Activated B cell treated with CpG ODN at 0.5 μM for 24 hours (primary cell): Measurements from ENCODE around the gene TRAPPC2. TPM values are rescaled to one million over a fixed set of nuclear protein-coding genes. Genes with fewer than 3 reads are reported as not detected.
A peak's percentile ranks its signal among the peaks of the same experiment; 100 is the strongest.

Experiments used
- ATAC-seq: fragments of 200-7000 bp; cut with Tn5 transposase; one replicate; pipeline ENCODE4 v1.10.0; 2021; ENCODE audit warnings: low read depth, mild to moderate bottlenecking, moderate library complexity
- CTCF ChIA-PET: fragments of 350-600 bp; sonication (Branson Sonifier 250); formaldehyde crosslinking; loops from one replicate; lab custom pipeline; 2021; ENCODE audit warnings: antibody characterized with exemption; lab: Charles Lee
- POLR2A ChIA-PET: fragments of 350-600 bp; sonication (Branson Sonifier 250); formaldehyde crosslinking; loops from one replicate; lab custom pipeline; 2021; ENCODE audit warnings: antibody characterized with exemption; lab: Charles Lee
- DNase-seq: peaks from one replicate; pipeline ENCODE4 v3.0.0; 2022
- H3K27ac Mint-ChIP-seq: one replicate; pipeline ENCODE4 v1.8.0; 2020; ENCODE audit warnings: mixed read lengths
- H3K27me3 Mint-ChIP-seq: one replicate; pipeline ENCODE4 v1.8.0; 2021; ENCODE audit warnings: mixed read lengths
- H3K36me3 Mint-ChIP-seq: one replicate; pipeline ENCODE4 v1.8.0; 2021; ENCODE audit warnings: low read depth, mixed read lengths
- H3K4me1 Mint-ChIP-seq: one replicate; pipeline ENCODE4 v1.8.0; 2021; ENCODE audit warnings: mixed read lengths
- H3K4me3 Mint-ChIP-seq: one replicate; pipeline ENCODE4 v1.8.0; 2020; ENCODE audit warnings: mild to moderate bottlenecking, mixed read lengths
- H3K9me3 Mint-ChIP-seq: one replicate; pipeline ENCODE4 v1.8.0; 2020; ENCODE audit warnings: mixed read lengths
- CTCF ChIP-seq: fragments of 200-600 bp; IDR thresholded peaks from one replicate; pipeline ENCODE4 v1.8.0; 2022; ENCODE audit warnings: antibody characterized with exemption, mild to moderate bottlenecking
- intact Hi-C: fragments of 100-400 bp; cut with micrococcal nuclease; formaldehyde crosslinking; loops from one replicate; pipeline ENCODE4 v1.15.1; 2024
- total RNA-seq: library from RNA; stranded (reverse); gene quantifications from 2 replicates; pipeline ENCODE4 v1.2.3, GENCODE V29; 2022

TRAPPC2 gene
- total RNA-seq, 1 donor from 2014 or later = 26.7 TPM

- Mint-ChIP-seq H3K4me1 (peaks cover 21% of the 10 kb centered on the region), H3K27me3 (no peaks in the 10 kb centered on the region), H3K36me3 (peaks cover 40% of the 10 kb centered on the region), H3K4me3 (no peak overlapping the region), H3K27ac (peak overlapping the region; percentile 41), H3K9me3 (no peaks in the 10 kb centered on the region)
- intact Hi-C loops = no loop called here
- no peak for TF ChIP-seq CTCF
- POLR2A ChIA-PET = interaction anchor here (0.6 to 3.3 kb wide), 5 partner anchors 13 to 189 kb away, joined by 3 to 25 read pairs (median 10); partner anchors contain the start of genes OFD1, RAB9A and TRAPPC2
- CTCF ChIA-PET = no interaction called here
- no peak for DNase-seq
- peak; percentile 14 for ATAC-seq
Observed at GRCh38 chrX:13721819-13722519, 12.5 kb downstream of the TRAPPC2 start.

GRCh38 chrX:13721371-13721770 lies 13.0 kb downstream of the TRAPPC2 start:
- H3K36me3 Mint-ChIP-seq = peaks cover 39% of the 10 kb centered on the region
- H3K9me3 Mint-ChIP-seq = no peaks in the 10 kb centered on the region
- TF ChIP-seq CTCF = no peak
- no peaks in the 10 kb centered on the region for H3K27me3 Mint-ChIP-seq
- intact Hi-C loops = no loop called here
- no peak for ATAC-seq
- ChIA-PET POLR2A (interaction anchor here (0.6 to 3.3 kb wide), 3 partner anchors 13 to 188 kb away, joined by 10 to 25 read pairs (median 12); partner anchors contain the start of genes OFD1 and TRAPPC2), CTCF (no interaction called here)
- peaks cover 23% of the 10 kb centered on the region for H3K4me1 Mint-ChIP-seq
- DNase-seq = no peak
- no peak overlapping the region for H3K27ac Mint-ChIP-seq
- H3K4me3 Mint-ChIP-seq = no peak overlapping the region

- Mint-ChIP-seq H3K27ac (no peak overlapping the region), H3K27me3 (no peaks in the 10 kb centered on the region), H3K4me3 (no peak overlapping the region), H3K9me3 (no peaks in the 10 kb centered on the region), H3K4me1 (peaks cover 21% of the 10 kb centered on the region), H3K36me3 (peaks cover 52% of the 10 kb centered on the region)
- ChIA-PET CTCF (no interaction called here), POLR2A (no interaction called here)
- intact Hi-C loops = loop anchor here (2.0 kb wide), 1 partner anchor 15 kb away; the partner anchor contains the start of genes OFD1 and TRAPPC2
- ATAC-seq (no peak), DNase-seq (no peak)
- no peak for TF ChIP-seq CTCF
Observed at GRCh38 chrX:13719192-13719856, 15.1 kb downstream of the TRAPPC2 start.

GRCh38 chrX:13717700-13718472 lies 16.5 kb downstream of the TRAPPC2 start:
- ATAC-seq (no peak), DNase-seq (no peak)
- H3K27ac Mint-ChIP-seq = no peak overlapping the region
- no peak overlapping the region for H3K4me3 Mint-ChIP-seq
- TF ChIP-seq CTCF = no peak
- intact Hi-C loops = loop anchor here (2.0 kb wide), 2 partner anchors 15 to 17 kb away; partner anchors contain the start of genes OFD1 and TRAPPC2
- ChIA-PET CTCF (no interaction called here), POLR2A (no interaction called here)
- H3K9me3 Mint-ChIP-seq = no peaks in the 10 kb centered on the region
- H3K4me1 Mint-ChIP-seq = peaks cover 13% of the 10 kb centered on the region
- H3K27me3 Mint-ChIP-seq = no peaks in the 10 kb centered on the region
- H3K36me3 Mint-ChIP-seq = peaks cover 46% of the 10 kb centered on the region
